ENCODE results near the gene IL20RA.

IL20RA gene

DNA sequence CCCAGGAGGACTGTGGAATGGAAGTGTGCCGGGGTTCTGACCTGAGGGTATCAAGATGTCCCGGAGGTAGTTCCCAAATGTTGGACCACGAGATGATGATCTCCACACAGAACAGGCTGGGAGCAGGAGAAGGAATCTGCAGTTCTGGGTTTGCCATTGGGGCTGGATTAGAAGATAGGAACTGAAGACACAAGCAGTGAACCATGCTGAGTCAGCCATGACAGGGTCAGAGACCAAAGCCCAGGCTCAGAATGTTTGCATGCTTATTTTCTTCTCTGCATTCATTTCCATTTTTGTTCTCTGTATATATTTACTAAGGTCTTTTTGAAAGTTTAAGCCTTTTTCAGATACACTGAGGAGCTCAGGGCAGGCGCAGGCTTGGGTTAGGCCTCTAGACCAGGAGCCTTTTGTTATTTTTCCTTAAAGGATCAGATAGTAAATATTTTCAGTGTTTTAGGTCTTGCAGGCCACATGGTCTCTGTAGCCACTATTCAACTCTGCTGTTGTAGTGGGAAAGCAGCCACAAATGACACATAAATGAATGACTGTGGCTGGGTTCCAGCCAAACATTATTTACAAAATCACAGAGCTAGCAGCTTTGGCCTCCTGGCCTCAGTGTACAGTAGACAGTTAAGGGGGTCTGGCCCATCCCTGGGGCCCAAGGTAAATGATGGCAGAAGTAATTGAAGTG is 94.2 kb downstream of the IL20RA start:
- no peak for DNase-seq (ENCODE audit: low read depth)
- TF ChIP-seq, protein P1, sequence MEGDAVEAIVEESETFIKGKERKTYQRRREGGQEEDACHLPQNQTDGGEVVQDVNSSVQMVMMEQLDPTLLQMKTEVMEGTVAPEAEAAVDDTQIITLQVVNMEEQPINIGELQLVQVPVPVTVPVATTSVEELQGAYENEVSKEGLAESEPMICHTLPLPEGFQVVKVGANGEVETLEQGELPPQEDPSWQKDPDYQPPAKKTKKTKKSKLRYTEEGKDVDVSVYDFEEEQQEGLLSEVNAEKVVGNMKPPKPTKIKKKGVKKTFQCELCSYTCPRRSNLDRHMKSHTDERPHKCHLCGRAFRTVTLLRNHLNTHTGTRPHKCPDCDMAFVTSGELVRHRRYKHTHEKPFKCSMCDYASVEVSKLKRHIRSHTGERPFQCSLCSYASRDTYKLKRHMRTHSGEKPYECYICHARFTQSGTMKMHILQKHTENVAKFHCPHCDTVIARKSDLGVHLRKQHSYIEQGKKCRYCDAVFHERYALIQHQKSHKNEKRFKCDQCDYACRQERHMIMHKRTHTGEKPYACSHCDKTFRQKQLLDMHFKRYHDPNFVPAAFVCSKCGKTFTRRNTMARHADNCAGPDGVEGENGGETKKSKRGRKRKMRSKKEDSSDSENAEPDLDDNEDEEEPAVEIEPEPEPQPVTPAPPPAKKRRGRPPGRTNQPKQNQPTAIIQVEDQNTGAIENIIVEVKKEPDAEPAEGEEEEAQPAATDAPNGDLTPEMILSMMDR (IDR thresholded peaks at IDR 0.05; ENCODE audit: low read length, missing control alignments) = no peak

More for the DNA sequence above, 94.2 kb downstream of the IL20RA start:
- H3K4me3 ChIP-seq (replicated peaks; ENCODE audit: low read depth, low read length) = no peak overlapping the region
